ENCODE measurements around the gene HRAS.

Gene HRAS

DNA sequence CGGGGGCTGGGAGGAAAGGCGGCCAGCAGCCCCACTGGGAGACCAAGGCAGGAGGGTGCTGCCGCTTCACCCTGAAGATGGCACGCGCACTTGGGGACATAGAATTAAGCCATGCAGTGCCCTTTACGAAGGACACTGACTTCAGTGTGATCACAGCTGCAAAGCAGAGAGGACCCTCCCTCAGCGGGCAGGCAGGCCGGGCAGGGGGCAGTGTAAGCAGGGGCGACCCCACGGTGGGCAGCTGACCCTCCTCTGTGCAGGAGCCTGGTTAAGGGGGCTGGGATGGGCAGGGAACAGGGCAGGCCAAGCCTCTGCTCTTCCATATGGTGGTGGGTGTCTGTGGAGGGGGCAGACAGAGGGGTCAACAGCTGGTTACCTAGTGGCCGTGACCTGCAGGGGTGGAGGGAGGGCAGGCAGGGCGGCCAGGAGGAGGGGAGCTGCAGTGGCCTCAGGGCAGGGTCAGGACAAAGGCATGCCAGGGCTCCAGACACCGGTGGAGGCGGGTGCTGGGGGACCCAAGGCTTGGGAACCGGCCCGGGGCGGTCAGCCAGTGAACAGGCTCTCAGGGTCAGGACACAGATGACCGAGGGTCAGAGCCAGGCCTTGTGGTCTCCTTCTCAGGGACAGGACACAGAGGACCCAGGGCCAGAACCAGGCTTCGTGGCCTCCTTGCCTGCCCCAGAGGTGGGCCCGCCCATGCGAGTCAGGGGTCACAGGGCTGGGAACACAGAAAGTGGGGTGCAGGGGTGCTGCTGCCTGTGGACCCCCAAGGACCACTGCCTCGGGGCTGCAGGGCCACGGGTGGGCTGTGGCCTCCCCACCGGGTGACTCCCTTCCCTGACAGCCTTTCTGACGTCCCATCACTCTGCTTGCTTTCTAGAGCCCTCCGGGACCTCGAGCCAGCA is 18.0 kb upstream of the HRAS start:
- no peak for DNase-seq (ENCODE audit: low read depth)
- TF ChIP-seq, protein P1, sequence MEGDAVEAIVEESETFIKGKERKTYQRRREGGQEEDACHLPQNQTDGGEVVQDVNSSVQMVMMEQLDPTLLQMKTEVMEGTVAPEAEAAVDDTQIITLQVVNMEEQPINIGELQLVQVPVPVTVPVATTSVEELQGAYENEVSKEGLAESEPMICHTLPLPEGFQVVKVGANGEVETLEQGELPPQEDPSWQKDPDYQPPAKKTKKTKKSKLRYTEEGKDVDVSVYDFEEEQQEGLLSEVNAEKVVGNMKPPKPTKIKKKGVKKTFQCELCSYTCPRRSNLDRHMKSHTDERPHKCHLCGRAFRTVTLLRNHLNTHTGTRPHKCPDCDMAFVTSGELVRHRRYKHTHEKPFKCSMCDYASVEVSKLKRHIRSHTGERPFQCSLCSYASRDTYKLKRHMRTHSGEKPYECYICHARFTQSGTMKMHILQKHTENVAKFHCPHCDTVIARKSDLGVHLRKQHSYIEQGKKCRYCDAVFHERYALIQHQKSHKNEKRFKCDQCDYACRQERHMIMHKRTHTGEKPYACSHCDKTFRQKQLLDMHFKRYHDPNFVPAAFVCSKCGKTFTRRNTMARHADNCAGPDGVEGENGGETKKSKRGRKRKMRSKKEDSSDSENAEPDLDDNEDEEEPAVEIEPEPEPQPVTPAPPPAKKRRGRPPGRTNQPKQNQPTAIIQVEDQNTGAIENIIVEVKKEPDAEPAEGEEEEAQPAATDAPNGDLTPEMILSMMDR (IDR thresholded peaks at IDR 0.05; ENCODE audit: control insufficient read depth, insufficient read depth, low read depth, low read length, missing control alignments), result no peak
- H3K4me3 ChIP-seq (ENCODE audit: control insufficient read depth, low read depth, low read length), result no peak overlapping the region

GRCh38 chr11:551596-551995 is 16.2 kb upstream of the HRAS start:
- TF ChIP-seq, protein P1 (IDR thresholded peaks at IDR 0.05; ENCODE audit: control insufficient read depth, insufficient read depth, low read depth, low read length, missing control alignments), result no peak
- no peak overlapping the region for H3K4me3 ChIP-seq (ENCODE audit: control insufficient read depth, low read depth, low read length)
- DNase-seq (ENCODE audit: low read depth), result no peak

DNA sequence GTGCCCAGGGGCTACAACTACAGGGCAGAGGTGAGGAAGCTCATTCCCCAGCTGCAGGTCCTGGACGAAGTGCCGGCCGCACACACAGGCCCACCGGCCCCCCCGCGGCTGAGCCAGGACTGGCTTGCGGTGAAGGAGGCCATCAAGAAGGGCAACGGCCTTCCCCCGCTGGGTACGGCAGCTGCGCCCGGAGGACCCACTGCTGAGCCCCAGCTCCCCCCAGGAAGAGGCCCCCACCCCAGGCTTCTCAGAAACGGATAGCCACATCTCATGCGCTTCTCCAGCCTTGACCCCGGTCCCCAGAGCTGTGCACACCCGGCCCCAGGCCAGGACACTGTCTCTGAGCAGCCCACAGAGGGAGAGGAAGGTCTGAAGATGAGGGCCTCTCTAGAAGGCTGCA is 15.8 kb upstream of the HRAS start:
- no peak overlapping the region for H3K4me3 ChIP-seq (ENCODE audit: control insufficient read depth, low read depth, low read length)
- no peak for DNase-seq (ENCODE audit: low read depth)
- TF ChIP-seq, protein P1 (IDR thresholded peaks at IDR 0.05; ENCODE audit: control insufficient read depth, insufficient read depth, low read depth, low read length, missing control alignments), result no peak

DNA sequence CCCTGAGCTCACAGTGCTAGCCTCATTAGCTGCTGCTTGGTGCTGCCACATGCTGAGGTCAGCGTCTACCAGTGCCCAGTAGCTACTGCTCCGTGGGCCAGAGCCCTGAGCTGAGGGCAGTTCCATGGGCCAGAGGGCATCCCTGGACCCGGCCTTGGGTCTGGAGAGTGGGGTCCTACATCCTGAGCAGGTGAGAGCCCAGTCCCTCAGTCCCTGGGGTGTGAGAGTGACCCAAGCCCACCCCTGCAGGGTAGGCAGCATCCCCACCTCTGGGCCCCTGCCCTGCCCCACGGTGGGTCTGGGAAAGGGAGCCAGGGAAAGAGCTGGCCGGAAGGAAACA is 15.3 kb upstream of the HRAS start:
- TF ChIP-seq, protein P1 (IDR thresholded peaks at IDR 0.05; ENCODE audit: control insufficient read depth, insufficient read depth, low read depth, low read length, missing control alignments), result no peak
- no peak for DNase-seq (ENCODE audit: low read depth)

DNA sequence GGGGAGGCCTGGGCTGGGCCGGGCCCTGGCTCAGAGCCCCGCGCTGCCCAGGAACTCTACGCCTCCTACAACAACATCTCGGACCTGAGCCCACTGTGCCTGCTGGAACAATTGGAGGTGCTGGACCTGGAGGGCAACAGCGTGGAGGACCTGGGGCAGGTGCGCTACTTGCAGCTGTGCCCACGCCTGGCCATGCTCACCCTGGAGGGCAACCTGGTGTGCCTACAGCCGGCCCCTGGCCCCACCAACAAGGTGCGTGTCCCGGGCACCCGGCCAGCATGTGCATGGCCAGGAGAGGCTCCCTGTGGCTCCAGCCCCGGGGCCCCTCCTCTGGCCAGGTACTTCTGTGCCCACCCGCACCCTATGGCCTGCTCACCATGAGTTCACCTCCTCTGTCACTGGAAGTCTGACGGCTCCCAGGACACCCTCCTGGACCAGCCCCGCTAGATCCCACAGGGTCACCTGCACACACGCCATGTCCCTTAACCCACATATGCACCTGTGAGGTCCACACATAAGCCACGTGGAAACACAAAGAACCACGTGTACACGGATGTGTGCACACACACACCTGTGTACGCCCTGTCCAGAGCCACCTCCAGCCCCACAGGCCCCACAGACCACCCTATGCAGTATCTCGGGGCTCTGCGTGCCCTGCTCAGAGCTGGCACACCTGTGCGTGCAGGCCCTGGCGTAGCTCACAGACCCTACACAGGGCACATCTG is 14.8 kb upstream of the HRAS start:
- TF ChIP-seq, protein P1 (IDR thresholded peaks at IDR 0.05; ENCODE audit: control insufficient read depth, insufficient read depth, low read depth, low read length, missing control alignments), result no peak
- no peak overlapping the region for H3K4me3 ChIP-seq (ENCODE audit: control insufficient read depth, low read depth, low read length)
- no peak for DNase-seq (ENCODE audit: low read depth)

More for the DNA sequence above, 15.3 kb upstream of the HRAS start:
- no peak overlapping the region for H3K4me3 ChIP-seq (ENCODE audit: control insufficient read depth, low read depth, low read length)

GRCh38 chr11:548700-549603 is 13.6 kb upstream of the HRAS start:
- no peak overlapping the region for H3K4me3 ChIP-seq (ENCODE audit: control insufficient read depth, low read depth, low read length)
- TF ChIP-seq, protein P1 (IDR thresholded peaks at IDR 0.05; ENCODE audit: control insufficient read depth, insufficient read depth, low read depth, low read length, missing control alignments), result no peak
- no peak for DNase-seq (ENCODE audit: low read depth)

Data from AG09309 (cell line).